ENCODE data around the gene SPATA31C1.
"Not testable (repeated sequence)": the region's sequence is repeated elsewhere in the genome, so short reads cannot be mapped to it uniquely, and the experiment has no call there.

SPATA31C1 gene

DNA sequence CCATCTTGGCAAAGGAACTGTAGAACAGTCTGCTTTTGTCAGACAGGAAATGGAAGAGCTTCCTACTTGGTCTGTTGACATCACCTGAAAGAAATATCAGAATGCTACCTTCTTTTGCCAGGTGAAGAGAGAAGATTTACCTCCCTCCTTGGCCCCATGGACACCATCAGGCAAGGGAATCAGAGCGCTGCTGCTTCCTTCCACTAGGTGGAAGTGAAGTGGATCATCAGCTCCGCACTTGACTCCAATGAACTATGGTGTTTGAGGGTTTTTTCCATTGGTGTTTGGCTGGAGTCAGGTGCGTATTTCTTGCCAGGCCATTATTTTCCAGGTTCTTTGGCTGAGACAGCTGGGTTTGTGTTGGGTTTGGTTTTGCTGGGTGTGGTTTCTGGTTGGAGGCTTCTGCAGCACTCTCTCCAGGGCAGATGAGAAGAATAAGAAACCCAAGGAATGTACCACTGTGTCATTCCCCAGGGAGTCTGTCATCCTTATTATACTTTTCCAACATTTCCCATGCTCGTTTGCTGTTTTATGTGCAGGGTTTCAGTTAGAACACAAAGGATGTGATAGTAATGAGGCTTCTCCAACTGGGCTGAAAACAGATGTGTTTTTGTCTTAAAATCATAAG is 22.6 kb upstream of the SPATA31C1 start:
- Histone ChIP-seq H3K9ac (ENCODE audit: low read depth in 1 of 2, low read length in 2 of 2) (no peak overlapping the region), H3K36me3 (ENCODE audit: control insufficient read depth in 1 of 2, insufficient read depth in 2 of 2, low read length in 2 of 2) (peaks cover 4 to 5% of the 10 kb centered on the region in 2 donors), H3K9me3 (ENCODE audit: control insufficient read depth in 1 of 2, low read length in 2 of 2) (no peaks in the 10 kb centered on the region), H3K27ac (ENCODE audit: low read depth, low read length) (no peak overlapping the region), H3K27me3 (ENCODE audit: control insufficient read depth in 1 of 2, insufficient read depth in 2 of 2, low read length in 2 of 2) (no peaks in the 10 kb centered on the region), H3K4me1 (ENCODE audit: control insufficient read depth in 1 of 2, insufficient read depth in 2 of 2, low read length in 2 of 2) (no peaks in the 10 kb centered on the region), H3K4me3 (ENCODE audit: low read depth in 1 of 2, low read length in 2 of 2) (no peak overlapping the region)

DNA sequence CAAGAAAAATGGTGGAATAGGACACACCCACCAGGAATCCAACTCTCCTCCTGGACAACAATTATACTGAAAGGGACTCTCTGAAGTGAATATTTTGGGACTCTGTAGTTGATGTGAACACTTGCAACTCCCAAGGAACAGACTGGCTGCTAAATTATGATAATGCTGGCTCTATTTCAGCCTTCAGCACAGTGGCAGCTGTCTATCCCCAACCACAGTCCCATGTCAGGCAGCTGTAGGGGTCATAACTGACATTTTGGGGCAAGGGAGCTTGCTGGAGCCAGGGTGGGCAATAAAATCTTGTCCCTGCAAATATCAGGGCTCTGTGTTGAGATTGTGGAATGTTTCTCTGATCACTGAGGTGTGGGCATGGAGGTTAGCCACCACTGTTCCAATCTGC is 20.9 kb upstream of the SPATA31C1 start:
- Histone ChIP-seq H3K4me1 (ENCODE audit: control insufficient read depth in 1 of 2, insufficient read depth in 2 of 2, low read length in 2 of 2) (no peaks in the 10 kb centered on the region), H3K9ac (ENCODE audit: low read depth in 1 of 2, low read length in 2 of 2) (no peak overlapping the region), H3K27ac (ENCODE audit: low read depth, low read length) (no peak overlapping the region), H3K9me3 (ENCODE audit: control insufficient read depth in 1 of 2, low read length in 2 of 2) (peaks cover 0 to under 1% of the 10 kb centered on the region in 2 donors), H3K36me3 (ENCODE audit: control insufficient read depth in 1 of 2, insufficient read depth in 2 of 2, low read length in 2 of 2) (peaks cover 4 to 5% of the 10 kb centered on the region in 2 donors), H3K4me3 (ENCODE audit: low read depth in 1 of 2, low read length in 2 of 2) (no peak overlapping the region), H3K27me3 (ENCODE audit: control insufficient read depth in 1 of 2, insufficient read depth in 2 of 2, low read length in 2 of 2) (no peaks in the 10 kb centered on the region)

DNA sequence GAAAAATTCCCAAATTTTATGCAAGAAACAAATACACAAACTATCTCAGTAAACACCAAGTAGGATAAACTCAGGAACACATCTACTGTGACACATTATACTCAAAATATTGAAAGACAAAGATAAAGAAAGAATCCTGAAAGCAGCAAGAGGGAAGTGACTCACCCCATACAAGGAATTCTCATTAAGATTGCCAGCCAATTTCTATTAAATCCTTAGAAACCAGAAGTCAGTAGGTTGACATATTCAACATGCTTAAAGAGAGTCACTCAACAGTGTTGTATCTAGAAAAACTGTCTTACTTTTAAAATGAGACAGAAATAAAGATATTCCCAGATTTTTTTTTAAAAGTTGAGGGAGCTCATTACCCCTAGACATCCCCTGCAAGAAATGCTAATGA is 19.6 kb upstream of the SPATA31C1 start:
- Histone ChIP-seq H3K27me3 (ENCODE audit: control insufficient read depth in 1 of 2, insufficient read depth in 2 of 2, low read length in 2 of 2) (no peaks in the 10 kb centered on the region), H3K4me3 (ENCODE audit: low read depth in 1 of 2, low read length in 2 of 2) (no peak overlapping the region), H3K4me1 (ENCODE audit: control insufficient read depth in 1 of 2, insufficient read depth in 2 of 2, low read length in 2 of 2) (no peaks in the 10 kb centered on the region), H3K27ac (ENCODE audit: low read depth, low read length) (no peak overlapping the region), H3K9ac (ENCODE audit: low read depth in 1 of 2, low read length in 2 of 2) (no peak overlapping the region), H3K36me3 (ENCODE audit: control insufficient read depth in 1 of 2, insufficient read depth in 2 of 2, low read length in 2 of 2) (peaks cover 4 to 5% of the 10 kb centered on the region in 2 donors), H3K9me3 (ENCODE audit: control insufficient read depth in 1 of 2, low read length in 2 of 2) (peaks cover 0 to 3% of the 10 kb centered on the region in 2 donors)

DNA sequence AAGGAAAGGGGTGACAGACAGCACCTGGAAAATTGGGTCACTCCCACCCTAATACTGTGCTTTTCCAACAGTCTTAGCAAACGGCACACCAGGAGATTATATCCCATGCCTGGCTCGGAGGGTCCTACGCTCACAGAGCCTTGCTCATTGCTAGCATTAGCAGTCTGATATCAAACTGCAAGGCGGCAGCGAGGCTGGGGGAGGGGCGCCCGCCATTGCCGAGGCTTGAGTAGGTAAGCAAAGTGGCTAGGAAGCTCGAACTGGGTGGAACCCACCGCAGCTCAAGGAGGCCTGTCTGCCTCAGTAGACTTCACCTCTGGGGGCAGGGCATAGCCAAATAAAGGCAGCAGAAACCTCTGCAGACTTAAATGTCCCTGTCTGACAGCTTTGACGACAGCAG is 15.4 kb upstream of the SPATA31C1 start:
- H3K27ac ChIP-seq (ENCODE audit: low read depth, low read length); H3K9ac ChIP-seq (ENCODE audit: low read depth in 1 of 2, low read length in 2 of 2); H3K36me3 ChIP-seq (ENCODE audit: control insufficient read depth in 1 of 2, insufficient read depth in 2 of 2, low read length in 2 of 2); H3K9me3 ChIP-seq (ENCODE audit: control insufficient read depth in 1 of 2, low read length in 2 of 2); H3K4me1 ChIP-seq (ENCODE audit: control insufficient read depth in 1 of 2, insufficient read depth in 2 of 2, low read length in 2 of 2); H3K27me3 ChIP-seq (ENCODE audit: control insufficient read depth in 1 of 2, insufficient read depth in 2 of 2, low read length in 2 of 2); H3K4me3 ChIP-seq (ENCODE audit: low read depth in 1 of 2, low read length in 2 of 2): not testable (repeated sequence)

DNA sequence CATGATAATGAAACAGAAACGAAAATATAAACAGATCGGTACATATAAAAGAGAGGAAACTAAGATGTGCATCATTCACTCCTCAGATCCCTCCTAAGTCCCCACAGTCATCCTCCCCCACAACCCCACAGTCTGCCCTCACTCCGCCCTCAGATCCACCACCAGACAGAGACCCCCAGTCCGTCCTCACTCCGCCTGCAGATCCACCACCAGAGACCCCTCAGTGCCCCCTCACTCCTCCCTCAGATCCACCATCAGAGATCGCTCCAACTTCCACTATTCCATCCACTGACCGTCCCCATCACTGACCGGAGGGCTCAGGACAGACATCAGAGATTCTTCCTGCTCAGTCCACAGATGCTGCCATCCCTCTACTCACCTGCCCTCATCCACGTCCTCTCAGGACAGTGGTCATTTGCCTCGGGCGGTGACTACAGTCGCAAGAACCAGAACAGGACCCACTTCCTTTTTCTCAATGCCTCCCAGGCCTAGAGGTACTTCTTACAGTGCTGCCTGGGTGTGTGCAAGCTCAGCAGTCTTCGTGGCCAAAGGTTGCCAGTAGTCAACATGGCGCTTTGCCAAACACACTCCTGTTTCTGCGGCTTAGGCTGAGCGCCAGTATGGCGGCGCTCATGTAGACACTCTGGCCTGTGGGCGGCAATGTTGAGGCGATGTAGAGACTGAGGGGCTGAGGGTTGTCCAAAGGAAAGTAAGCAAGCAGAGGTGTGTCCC is 8.3 kb upstream of the SPATA31C1 start:
- H3K9me3 ChIP-seq (ENCODE audit: control insufficient read depth in 1 of 2, low read length in 2 of 2) = no peaks in the 10 kb centered on the region
- H3K36me3 ChIP-seq (ENCODE audit: control insufficient read depth in 1 of 2, insufficient read depth in 2 of 2, low read length in 2 of 2) = no peaks in the 10 kb centered on the region
- H3K4me1 ChIP-seq (ENCODE audit: control insufficient read depth in 1 of 2, insufficient read depth in 2 of 2, low read length in 2 of 2) = no peaks in the 10 kb centered on the region
- no peak overlapping the region for H3K27ac ChIP-seq (ENCODE audit: low read depth, low read length)
- H3K27me3 ChIP-seq (ENCODE audit: control insufficient read depth in 1 of 2, insufficient read depth in 2 of 2, low read length in 2 of 2) = no peaks in the 10 kb centered on the region
- H3K9ac ChIP-seq (ENCODE audit: low read depth in 1 of 2, low read length in 2 of 2) = peak overlapping the region in 1 of 2 donors; percentile 66
- H3K4me3 ChIP-seq (ENCODE audit: low read depth in 1 of 2, low read length in 2 of 2) = peak overlapping the region; percentile 3 to 75

DNA sequence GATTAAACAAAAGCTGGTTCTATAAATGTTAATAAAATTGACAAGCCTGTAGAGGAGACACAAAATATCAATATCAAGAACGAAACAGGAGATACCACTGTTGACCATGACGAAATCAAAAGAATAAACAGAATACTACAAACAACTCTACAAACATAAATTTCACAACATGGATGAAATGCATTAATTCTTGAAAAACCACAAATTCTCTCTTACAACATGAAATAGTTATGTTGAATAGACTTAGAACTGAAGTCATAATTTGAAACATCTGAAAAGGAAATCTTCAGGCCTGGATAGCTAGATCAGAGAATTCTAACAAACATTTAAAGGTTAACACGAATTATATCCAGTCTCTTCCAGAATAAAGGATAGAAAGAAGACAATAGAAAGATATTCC is 6.9 kb upstream of the SPATA31C1 start:
- no peaks in the 10 kb centered on the region for H3K9me3 ChIP-seq (ENCODE audit: control insufficient read depth in 1 of 2, low read length in 2 of 2)
- no peaks in the 10 kb centered on the region for H3K27me3 ChIP-seq (ENCODE audit: control insufficient read depth in 1 of 2, insufficient read depth in 2 of 2, low read length in 2 of 2)
- H3K36me3 ChIP-seq (ENCODE audit: control insufficient read depth in 1 of 2, insufficient read depth in 2 of 2, low read length in 2 of 2) = no peaks in the 10 kb centered on the region
- H3K4me3 ChIP-seq (ENCODE audit: low read depth in 1 of 2, low read length in 2 of 2) = no peak overlapping the region
- H3K9ac ChIP-seq (ENCODE audit: low read depth in 1 of 2, low read length in 2 of 2) = no peak overlapping the region
- H3K4me1 ChIP-seq (ENCODE audit: control insufficient read depth in 1 of 2, insufficient read depth in 2 of 2, low read length in 2 of 2) = no peaks in the 10 kb centered on the region
- H3K27ac ChIP-seq (ENCODE audit: low read depth, low read length) = no peak overlapping the region

DNA sequence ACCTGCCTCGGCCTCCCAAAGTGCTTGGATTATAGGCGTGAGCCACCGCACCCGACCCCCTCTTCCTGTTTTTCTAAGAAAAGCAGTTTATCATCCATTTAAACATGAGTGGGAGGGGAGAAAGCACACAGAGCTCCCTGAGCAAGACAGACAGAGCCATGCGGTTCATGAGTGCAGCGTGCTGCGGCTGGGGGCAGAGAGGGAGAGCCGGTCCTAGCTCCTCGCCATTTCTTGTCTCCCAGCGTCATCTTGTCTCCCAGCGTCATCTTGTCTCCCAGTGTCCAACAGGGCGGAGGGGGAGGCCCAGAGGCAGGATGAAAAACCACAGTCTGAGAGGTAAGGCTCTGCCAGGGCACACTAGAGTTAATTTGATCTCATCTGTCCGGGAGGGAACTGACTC is 1.3 kb downstream of the SPATA31C1 start:
- H3K36me3 ChIP-seq (ENCODE audit: control insufficient read depth in 1 of 2, insufficient read depth in 2 of 2, low read length in 2 of 2); H3K4me3 ChIP-seq (ENCODE audit: low read depth in 1 of 2, low read length in 2 of 2); H3K9me3 ChIP-seq (ENCODE audit: control insufficient read depth in 1 of 2, low read length in 2 of 2); H3K4me1 ChIP-seq (ENCODE audit: control insufficient read depth in 1 of 2, insufficient read depth in 2 of 2, low read length in 2 of 2); H3K27ac ChIP-seq (ENCODE audit: low read depth, low read length); H3K9ac ChIP-seq (ENCODE audit: low read depth in 1 of 2, low read length in 2 of 2); H3K27me3 ChIP-seq (ENCODE audit: control insufficient read depth in 1 of 2, insufficient read depth in 2 of 2, low read length in 2 of 2): not testable (repeated sequence)

DNA sequence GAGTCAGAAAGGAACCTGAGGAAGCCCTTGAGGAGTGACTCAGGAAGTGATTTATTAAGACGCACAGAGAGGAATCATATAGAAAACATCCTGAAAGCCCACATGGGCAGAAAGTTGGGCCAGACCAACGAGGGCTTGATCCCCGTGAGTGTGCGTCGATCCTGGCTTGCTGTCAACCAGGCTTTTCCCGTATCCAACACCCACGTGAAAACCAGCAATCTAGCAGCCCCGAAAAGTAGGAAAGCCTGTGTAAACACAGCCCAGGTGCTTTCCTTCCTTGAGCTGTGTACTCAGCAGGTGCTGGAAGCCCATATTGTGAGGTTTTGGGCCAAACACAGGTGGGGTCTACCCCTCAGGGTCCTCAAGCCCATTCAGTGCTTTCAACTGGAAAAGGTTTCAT is 3.8 kb downstream of the SPATA31C1 start:
- not testable (repeated sequence) for H3K9me3 ChIP-seq (ENCODE audit: control insufficient read depth in 1 of 2, low read length in 2 of 2); H3K4me3 ChIP-seq (ENCODE audit: low read depth in 1 of 2, low read length in 2 of 2); H3K4me1 ChIP-seq (ENCODE audit: control insufficient read depth in 1 of 2, insufficient read depth in 2 of 2, low read length in 2 of 2); H3K27ac ChIP-seq (ENCODE audit: low read depth, low read length); H3K27me3 ChIP-seq (ENCODE audit: control insufficient read depth in 1 of 2, insufficient read depth in 2 of 2, low read length in 2 of 2); H3K9ac ChIP-seq (ENCODE audit: low read depth in 1 of 2, low read length in 2 of 2); H3K36me3 ChIP-seq (ENCODE audit: control insufficient read depth in 1 of 2, insufficient read depth in 2 of 2, low read length in 2 of 2)

DNA sequence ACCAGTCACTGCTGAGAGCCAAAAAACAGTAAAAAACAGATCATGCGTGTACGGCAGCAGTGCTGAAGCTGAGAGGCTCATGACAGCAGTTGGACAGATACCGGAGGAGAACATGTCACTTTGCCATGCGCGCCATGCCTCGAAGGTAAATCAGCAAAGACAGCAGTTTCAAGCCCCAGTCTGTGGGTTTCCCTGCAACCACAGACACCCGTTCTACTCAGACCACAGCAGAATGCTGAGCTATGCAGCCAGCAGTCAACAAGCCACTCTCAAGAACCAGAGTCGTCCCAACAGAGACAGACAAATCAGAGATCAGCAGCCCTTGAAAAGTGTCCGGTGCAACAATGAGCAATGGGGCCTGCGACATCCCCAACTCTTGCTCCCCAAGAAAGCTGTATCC is 5.2 kb downstream of the SPATA31C1 start:
- not testable (repeated sequence) for H3K4me1 ChIP-seq (ENCODE audit: control insufficient read depth in 1 of 2, insufficient read depth in 2 of 2, low read length in 2 of 2); H3K9ac ChIP-seq (ENCODE audit: low read depth in 1 of 2, low read length in 2 of 2); H3K36me3 ChIP-seq (ENCODE audit: control insufficient read depth in 1 of 2, insufficient read depth in 2 of 2, low read length in 2 of 2); H3K27me3 ChIP-seq (ENCODE audit: control insufficient read depth in 1 of 2, insufficient read depth in 2 of 2, low read length in 2 of 2); H3K9me3 ChIP-seq (ENCODE audit: control insufficient read depth in 1 of 2, low read length in 2 of 2); H3K4me3 ChIP-seq (ENCODE audit: low read depth in 1 of 2, low read length in 2 of 2); H3K27ac ChIP-seq (ENCODE audit: low read depth, low read length)

DNA sequence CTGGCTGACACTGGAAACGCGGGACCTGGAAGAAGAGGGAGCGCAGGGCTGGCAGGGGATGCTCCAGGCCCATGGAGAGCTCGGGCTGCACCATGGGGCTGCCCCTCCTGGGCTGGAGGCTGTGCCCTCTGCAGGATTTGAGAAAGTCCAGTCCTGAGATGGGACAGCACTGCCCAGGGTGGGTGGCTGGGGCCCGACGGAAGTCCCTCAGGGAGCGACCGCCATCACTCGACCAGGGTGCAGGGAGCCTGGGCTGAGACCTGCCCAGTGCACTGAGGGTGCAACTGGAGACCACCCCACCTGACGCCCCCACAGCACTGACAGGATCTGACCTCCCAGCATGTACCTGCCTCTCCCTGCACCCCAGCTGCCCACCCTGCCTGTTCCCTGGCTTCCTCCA is 7.1 kb downstream of the SPATA31C1 start:
- H3K36me3 ChIP-seq (ENCODE audit: control insufficient read depth in 1 of 2, insufficient read depth in 2 of 2, low read length in 2 of 2); H3K27ac ChIP-seq (ENCODE audit: low read depth, low read length); H3K4me3 ChIP-seq (ENCODE audit: low read depth in 1 of 2, low read length in 2 of 2); H3K9me3 ChIP-seq (ENCODE audit: control insufficient read depth in 1 of 2, low read length in 2 of 2); H3K9ac ChIP-seq (ENCODE audit: low read depth in 1 of 2, low read length in 2 of 2); H3K27me3 ChIP-seq (ENCODE audit: control insufficient read depth in 1 of 2, insufficient read depth in 2 of 2, low read length in 2 of 2); H3K4me1 ChIP-seq (ENCODE audit: control insufficient read depth in 1 of 2, insufficient read depth in 2 of 2, low read length in 2 of 2): not testable (repeated sequence)

Data from duodenal mucosa (tissue), 2 donors.